Spleen (tissue), 7 donors: ENCODE measurements around the gene BBIP1.

Experiments used
- CTCF ChIP-seq, 11 experiments: fragments of 200-600 bp in 7 of 11; fragments of 450-650 bp in 4 of 11; sonication (generic) in 4 of 11; IDR thresholded peaks in 8 of 11; conservative IDR thresholded peaks in 3 of 11; 1 replicate in 7 of 11; 2 replicates in 4 of 11; pipeline versions ENCODE4 v1.4.0 to v1.8.0; 2016 to 2021; ENCODE audit warnings: antibody characterized with exemption in 11 of 11, inconsistent platforms in 4 of 11, mild to moderate bottlenecking in 1 of 11
- POLR2A ChIP-seq, 3 donors: fragments of 450-650 bp; IDR thresholded peaks; one replicate each; pipeline ENCODE4 v1.5.1; 2017; ENCODE audit warnings: antibody characterized with exemption in 3 of 3, mild to moderate bottlenecking in 1 of 3
- POLR2AphosphoS5 ChIP-seq, 3 donors: sonication (generic); formaldehyde crosslinking; IDR thresholded peaks; one replicate each; pipeline ENCODE4 v1.5.1; 2017; ENCODE audit warnings: antibody characterized with exemption in 3 of 3
- donor health status: DM: no; HTN: no; CAD: no; lungs with moderate emphysema.
- donor health status: DM: no; HTN: no; CAD: no.
- donor health status: DM: no; HTN: no; CAD: no.

GRCh38 chr10:110916554-110917346 lies 2.2 kb downstream of the BBIP1 start:
- no peak for TF ChIP-seq CTCF (IDR thresholded peaks at IDR 0.05 in 8 of 11, conservative IDR thresholded peaks at IDR 0.05 in 3 of 11)
- no peak for TF ChIP-seq POLR2A (IDR thresholded peaks at IDR 0.05)
- TF ChIP-seq POLR2AphosphoS5 (IDR thresholded peaks at IDR 0.05): no peak
